ENCODE data around the gene DVL1.

GRCh38 chr1:1286313-1287261 lies 62.6 kb downstream of the DVL1 start:
- TF ChIP-seq YY1 (IDR thresholded peaks at IDR 0.05; ENCODE audit: insufficient read depth, insufficient read length) (no peak), ZNF274 (IDR thresholded peaks at IDR 0.05; ENCODE audit: low read depth, low read length) (no peak)

Data from NT2/D1 (cell line).